Measurements from ENCODE around the gene DOCK9. TPM values are rescaled to one million over a fixed set of nuclear protein-coding genes. Genes with fewer than 3 reads are reported as not detected.

The DOCK9 gene
- total and polyA plus RNA-seq, 2 donors (not counting 3 experiments of a cell fraction or from before 2014, with no cell fraction given): 147 to 323 TPM

- no peaks in the 10 kb centered on the region for H3K79me2 ChIP-seq (ENCODE audit: control insufficient read depth, insufficient read depth, low read length)
- intact Hi-C loops (cut with micrococcal nuclease) (no loop called here), dilution Hi-C loops (cut with MboI; ENCODE audit: extremely low pct_ligation_motif_present, low sequenced_read_pairs) (no loop called here)
- H3K9ac ChIP-seq (replicated peaks; ENCODE audit: extremely low read depth, insufficient read depth, low read length): no peak overlapping the region
- DNase-seq (ENCODE audit: low read depth, low spot score) (no peak), FAIRE-seq (no peak)
- H3K27ac ChIP-seq (ENCODE audit: insufficient read depth, low read depth, low read length): no peak overlapping the region
- BruUV-seq (replicated peaks): no TSS peak
- no peaks in the 10 kb centered on the region for H3K9me3 ChIP-seq (replicated peaks; ENCODE audit: control insufficient read depth, insufficient read depth, low read length)
- H3K4me3 ChIP-seq (replicated peaks in 1 of 3; ENCODE audit: insufficient read depth in 1 of 3, low read depth in 1 of 3, low read length in 3 of 3): no peak overlapping the region
- no peaks in the 10 kb centered on the region for H4K20me1 ChIP-seq (replicated peaks; ENCODE audit: control insufficient read depth, extremely low read depth, insufficient read depth, low read length)
- H2AFZ ChIP-seq (ENCODE audit: low read depth, low read length): no peak overlapping the region
- no peaks in the 10 kb centered on the region for H3K27me3 ChIP-seq (ENCODE audit: control insufficient read depth in 2 of 2, insufficient read depth in 2 of 2, low read length in 2 of 2)
- TF ChIP-seq GATA2 (IDR thresholded peaks at IDR 0.05; ENCODE audit: insufficient read depth, insufficient read length, low read depth, low read length): no peak
- no peak for TF ChIP-seq FOS (IDR thresholded peaks at IDR 0.05; ENCODE audit: borderline replicate concordance, insufficient read depth, low read length)
- TF ChIP-seq POLR2AphosphoS5 (IDR thresholded peaks at IDR 0.05; ENCODE audit: insufficient read depth, low read depth, low read length): no peak
- TF ChIP-seq JUN (IDR thresholded peaks at IDR 0.05; ENCODE audit: borderline replicate concordance, insufficient read depth, insufficient read length, low read depth): no peak
- no peak for TF ChIP-seq MYC (IDR thresholded peaks at IDR 0.05; ENCODE audit: low read depth, low read length)
- TF ChIP-seq EZH2 (IDR thresholded peaks at IDR 0.05; ENCODE audit: borderline replicate concordance, low read depth, low read length, severe bottlenecking): no peak
- TF ChIP-seq POLR2A (IDR thresholded peaks at IDR 0.05; ENCODE audit: low read depth, low read length): no peak
- TF ChIP-seq MAX (IDR thresholded peaks at IDR 0.05; ENCODE audit: insufficient read depth, insufficient read length): no peak
- TF ChIP-seq CTCF (IDR thresholded peaks at IDR 0.05; ENCODE audit: extremely low read depth in 1 of 2, insufficient read depth in 1 of 2, low read depth in 1 of 2, low read length in 2 of 2): no peak
- no peak overlapping the region for H3K4me2 ChIP-seq (ENCODE audit: insufficient read depth, low read length)
- H3K36me3 ChIP-seq (ENCODE audit: control insufficient read depth in 2 of 2, extremely low read depth in 1 of 2, insufficient read depth in 2 of 2, low read length in 2 of 2): peaks cover 45 to 49% of the 10 kb centered on the region in 2 experiments
- H3K9me1 ChIP-seq (replicated peaks; ENCODE audit: control insufficient read depth, extremely low read depth, insufficient read depth, low read length): no peaks in the 10 kb centered on the region
- H3K4me1 ChIP-seq (ENCODE audit: control insufficient read depth, extremely low read depth, insufficient read depth, low read length): peaks cover 24% of the 10 kb centered on the region
- ChIA-PET CTCF (interaction anchor here (1.0 kb wide), 1 partner anchor 14 kb away, joined by 4 read pairs; no protein-coding TSS in a partner anchor), POLR2A (no interaction called here)
These were observed 92.3 kb downstream of the DOCK9 start for GRCh38 chr13:98885600-98885999.

Measured in endothelial cell of umbilical vein (primary cell).